BJ (cell line): ENCODE measurements around the gene TMEM132C. TPM values are rescaled to one million over a fixed set of nuclear protein-coding genes. Genes with fewer than 3 reads are reported as not detected.

ENCODE experiments used
- CTCF ChIA-PET: fragments of 350-600 bp; formaldehyde crosslinking; extraction: SDS; loops from one replicate; lab custom pipeline; 2021; ENCODE audit warnings: antibody characterized with exemption, inconsistent platforms; lab: Yijun Ruan, JAX
- POLR2A ChIA-PET: fragments of 300-600 bp; sonication (Branson Sonifier 250); formaldehyde crosslinking; extraction: SDS; loops from one replicate; lab custom pipeline; 2021; ENCODE audit warnings: antibody characterized with exemption; lab: Charles Lee
- DNase-seq: peaks from one replicate; pipeline ENCODE4 v3.0.0-alpha.2; 2011; ENCODE audit warnings: low read depth
- H3K27me3 ChIP-seq: 2 replicates; pipeline ENCODE4 v1.6.0; 2011; ENCODE audit warnings: low read length; ENCODE audit not compliant: control insufficient read depth, insufficient read depth
- H3K36me3 ChIP-seq: 2 replicates; pipeline ENCODE4 v1.5.1; 2011; ENCODE audit warnings: low read length; ENCODE audit not compliant: control insufficient read depth, insufficient read depth
- H3K4me3 ChIP-seq: 2 replicates; pipeline ENCODE4 v1.5.1; 2011; ENCODE audit warnings: low read depth, mild to moderate bottlenecking, control low read depth, low read length
- CTCF ChIP-seq: IDR thresholded peaks from 2 replicates; pipeline ENCODE4 v1.5.1; 2011; ENCODE audit warnings: low read depth, mild to moderate bottlenecking, control low read depth, inconsistent platforms, low read length, moderate library complexity; ENCODE audit not compliant: insufficient read depth
- polyA plus RNA-seq: library from polyadenylated mRNA; depleted of rRNA; stranded (reverse); fragments of >200 nt; gene quantifications from 2 replicates; pipeline ENCODE4 v1.2.3, GENCODE V29; 2011

The TMEM132C gene
- polyA plus RNA-seq, 1 experiment, result not detected

GRCh38 chr12:128623748-128624147 is 356.8 kb downstream of the TMEM132C start:
- no peak for TF ChIP-seq CTCF

GRCh38 chr12:128626808-128627320 is 359.9 kb downstream of the TMEM132C start:
- no peaks in the 10 kb centered on the region for H3K27me3 ChIP-seq
- DNase-seq, result no peak
- no peak overlapping the region for H3K4me3 ChIP-seq
- no peaks in the 10 kb centered on the region for H3K36me3 ChIP-seq
- no peak for TF ChIP-seq CTCF
- CTCF ChIA-PET, result no interaction called here
- POLR2A ChIA-PET, result no interaction called here

More at GRCh38 chr12:128623748-128624147, 356.8 kb downstream of the TMEM132C start:
- DNase-seq, result no peak
- Histone ChIP-seq H3K36me3 (no peaks in the 10 kb centered on the region), H3K27me3 (no peaks in the 10 kb centered on the region), H3K4me3 (no peak overlapping the region)
- POLR2A ChIA-PET, result no interaction called here
- CTCF ChIA-PET, result no interaction called here

- no peak overlapping the region for H3K4me3 ChIP-seq
- ChIA-PET CTCF (no interaction called here), POLR2A (no interaction called here)
- no peak for DNase-seq
- H3K27me3 ChIP-seq, result no peaks in the 10 kb centered on the region
- TF ChIP-seq CTCF, result no peak
- no peaks in the 10 kb centered on the region for H3K36me3 ChIP-seq
These were observed 360.7 kb downstream of the TMEM132C start for GRCh38 chr12:128627659-128628058.

- H3K27me3 ChIP-seq, result no peaks in the 10 kb centered on the region
- CTCF ChIA-PET, result no interaction called here
- POLR2A ChIA-PET, result no interaction called here
- H3K4me3 ChIP-seq, result no peak overlapping the region
- no peak for TF ChIP-seq CTCF
- DNase-seq, result no peak
- H3K36me3 ChIP-seq, result no peaks in the 10 kb centered on the region
These were observed 363.0 kb downstream of the TMEM132C start for GRCh38 chr12:128629979-128630378.

GRCh38 chr12:128637642-128638606 is 371.0 kb downstream of the TMEM132C start:
- ChIA-PET POLR2A (no interaction called here), CTCF (no interaction called here)
- no peak for TF ChIP-seq CTCF
- Histone ChIP-seq H3K27me3 (no peaks in the 10 kb centered on the region), H3K4me3 (no peak overlapping the region), H3K36me3 (no peaks in the 10 kb centered on the region)
- DNase-seq, result no peak
